Measurements from ENCODE around the gene CHM.
"Not testable (repeated sequence)": the region's sequence is repeated elsewhere in the genome, so short reads cannot be mapped to it uniquely, and the experiment has no call there.

CHM gene

GRCh38 chrX:85994797-85995196 lies 52.6 kb downstream of the CHM start:
- DNase-seq: no peak

- DNase-seq: no peak
Measured at GRCh38 chrX:85994228-85994627, 53.1 kb downstream of the CHM start.

- no peak for DNase-seq
Measured at GRCh38 chrX:85993539-85994197, 53.7 kb downstream of the CHM start.

- no peak for DNase-seq
Measured at GRCh38 chrX:85992811-85993229, 54.5 kb downstream of the CHM start.

- no peak for DNase-seq
Measured at GRCh38 chrX:85988353-85988752, 59.0 kb downstream of the CHM start.

- DNase-seq: no peak
Measured at GRCh38 chrX:85980286-85980685, 67.1 kb downstream of the CHM start.

- DNase-seq: no peak
Measured at GRCh38 chrX:85977218-85977617, 70.1 kb downstream of the CHM start.

- DNase-seq: not testable (repeated sequence)
Measured at GRCh38 chrX:85972351-85972750, 75.0 kb downstream of the CHM start.

- DNase-seq: no peak
Measured at GRCh38 chrX:85964744-85965143, 82.6 kb downstream of the CHM start.

- no peak for DNase-seq
Measured at GRCh38 chrX:85963736-85964135, 83.6 kb downstream of the CHM start.

GRCh38 chrX:85955510-85955909 lies 91.8 kb downstream of the CHM start:
- DNase-seq: no peak

- DNase-seq: not testable (repeated sequence)
Measured at GRCh38 chrX:85944751-85945150, 102.6 kb downstream of the CHM start.

GRCh38 chrX:85941275-85941674 lies 106.1 kb downstream of the CHM start:
- DNase-seq: no peak

GRCh38 chrX:85939942-85940341 lies 107.4 kb downstream of the CHM start:
- DNase-seq: not testable (repeated sequence)

- not testable (repeated sequence) for DNase-seq
Measured at GRCh38 chrX:85934399-85934798, 113.0 kb downstream of the CHM start.

GRCh38 chrX:85930099-85930498 lies 117.3 kb downstream of the CHM start:
- DNase-seq: no peak

- DNase-seq: no peak
Measured at GRCh38 chrX:85928606-85929005, 118.8 kb downstream of the CHM start.

- DNase-seq: no peak
Measured at GRCh38 chrX:85927740-85928139, 119.6 kb downstream of the CHM start.

- DNase-seq: no peak
Measured at GRCh38 chrX:85922821-85923220, 124.5 kb downstream of the CHM start.

GRCh38 chrX:85916656-85917280 lies 130.6 kb downstream of the CHM start:
- DNase-seq: not testable (repeated sequence)

- DNase-seq: no peak
Measured at GRCh38 chrX:85914431-85914830, 132.9 kb downstream of the CHM start.

GRCh38 chrX:85907316-85907715 lies 140.0 kb downstream of the CHM start:
- DNase-seq: no peak

GRCh38 chrX:85906399-85906798 lies 141.0 kb downstream of the CHM start:
- DNase-seq: no peak

GRCh38 chrX:85905851-85906250 lies 141.5 kb downstream of the CHM start:
- no peak for DNase-seq
